MCF 10A (cell line): ENCODE results near the gene MRPL43. TPM values are rescaled to one million over a fixed set of nuclear protein-coding genes. Genes with fewer than 3 reads are reported as not detected.

Source experiments
- BruUV-seq: library from RNA; stranded (reverse); fragments of 400-500 nt; replicated peaks from 2 replicates; lab custom pipeline; 2021; lab: Mats Ljungman, UMichigan
- CTCF ChIA-PET: fragments of 300-600 bp; sonication (Branson Sonifier 250); formaldehyde crosslinking; extraction: SDS; loops from one replicate; lab custom pipeline; 2021; ENCODE audit warnings: antibody characterized with exemption, inconsistent platforms; lab: Yijun Ruan, JAX
- POLR2A ChIA-PET: fragments of 300-600, 350-650 bp; sonication (Branson Sonifier 250); formaldehyde crosslinking; extraction: SDS; loops from one replicate; lab custom pipeline; 2020; ENCODE audit warnings: antibody characterized with exemption, inconsistent platforms; lab: Yijun Ruan, JAX
- DNase-seq: peaks from one replicate; pipeline ENCODE4 v3.0.0-alpha.2; 2018; ENCODE audit not compliant: unreplicated experiment
- H3K27ac Mint-ChIP-seq: one replicate; pipeline ENCODE4 v1.8.0; 2022; ENCODE audit warnings: mild to moderate bottlenecking, low read depth, mixed read lengths; ENCODE audit not compliant: unreplicated experiment
- H3K27me3 Mint-ChIP-seq: one replicate; pipeline ENCODE4 v1.8.0; 2022; ENCODE audit warnings: mixed read lengths; ENCODE audit not compliant: insufficient read depth, unreplicated experiment
- H3K36me3 Mint-ChIP-seq: one replicate; pipeline ENCODE4 v1.8.0; 2022; ENCODE audit warnings: mild to moderate bottlenecking, moderate library complexity, mixed read lengths; ENCODE audit not compliant: insufficient read depth, unreplicated experiment
- H3K4me1 Mint-ChIP-seq: one replicate; pipeline ENCODE4 v1.8.0; 2022; ENCODE audit warnings: mixed read lengths; ENCODE audit not compliant: insufficient read depth, unreplicated experiment
- H3K4me3 Mint-ChIP-seq: one replicate; pipeline ENCODE4 v1.8.0; 2022; ENCODE audit warnings: mild to moderate bottlenecking, moderate library complexity, mixed read lengths; ENCODE audit not compliant: unreplicated experiment
- H3K9me3 Mint-ChIP-seq: one replicate; pipeline ENCODE4 v1.8.0; 2022; ENCODE audit warnings: mixed read lengths; ENCODE audit not compliant: unreplicated experiment
- intact Hi-C: fragments of 100-400 bp; cut with micrococcal nuclease; formaldehyde crosslinking; loops from 2 replicates; pipeline ENCODE4 v1.14.1; 2022
- total RNA-seq: library from RNA; stranded (reverse); gene quantifications from 2 replicates; pipeline ENCODE4 v1.2.3, GENCODE V29; 2022
- TF ChIP-seq, protein P1 (sequence below): fragments of 200-600 bp; IDR thresholded peaks from one replicate; pipeline ENCODE4 v1.8.0; 2022; ENCODE audit warnings: antibody characterized with exemption, mild to moderate bottlenecking; ENCODE audit not compliant: unreplicated experiment

MRPL43 gene
- total RNA-seq, 1 experiment from 2014 or later = 64.8 TPM

GRCh38 chr10:101029520-101030295 is 42.4 kb upstream of the MRPL43 start:
- peaks cover 31% of the 10 kb centered on the region for H3K4me1 Mint-ChIP-seq
- no TSS peak for BruUV-seq
- intact Hi-C loops = loop anchor here (5.0 kb wide), 1 partner anchor 38 kb away; no protein-coding TSS in a partner anchor
- no peak for DNase-seq
- no peaks in the 10 kb centered on the region for H3K27me3 Mint-ChIP-seq
- H3K36me3 Mint-ChIP-seq = no peaks in the 10 kb centered on the region
- ChIA-PET POLR2A (interaction anchor here (0.8 to 4.4 kb wide), 8 partner anchors 10 to 42 kb away, joined by 3 to 82 read pairs (median 4); partner anchors contain the start of genes LZTS2, MRPL43 and TWNK), CTCF (interaction anchor here (0.6 to 4.0 kb wide), 7 partner anchors 9 to 21 kb away, joined by 3 to 40 read pairs (median 4); no protein-coding TSS in a partner anchor)
- H3K4me3 Mint-ChIP-seq = no peak overlapping the region
- H3K27ac Mint-ChIP-seq = no peak overlapping the region
- no peaks in the 10 kb centered on the region for H3K9me3 Mint-ChIP-seq
- TF ChIP-seq, protein P1, sequence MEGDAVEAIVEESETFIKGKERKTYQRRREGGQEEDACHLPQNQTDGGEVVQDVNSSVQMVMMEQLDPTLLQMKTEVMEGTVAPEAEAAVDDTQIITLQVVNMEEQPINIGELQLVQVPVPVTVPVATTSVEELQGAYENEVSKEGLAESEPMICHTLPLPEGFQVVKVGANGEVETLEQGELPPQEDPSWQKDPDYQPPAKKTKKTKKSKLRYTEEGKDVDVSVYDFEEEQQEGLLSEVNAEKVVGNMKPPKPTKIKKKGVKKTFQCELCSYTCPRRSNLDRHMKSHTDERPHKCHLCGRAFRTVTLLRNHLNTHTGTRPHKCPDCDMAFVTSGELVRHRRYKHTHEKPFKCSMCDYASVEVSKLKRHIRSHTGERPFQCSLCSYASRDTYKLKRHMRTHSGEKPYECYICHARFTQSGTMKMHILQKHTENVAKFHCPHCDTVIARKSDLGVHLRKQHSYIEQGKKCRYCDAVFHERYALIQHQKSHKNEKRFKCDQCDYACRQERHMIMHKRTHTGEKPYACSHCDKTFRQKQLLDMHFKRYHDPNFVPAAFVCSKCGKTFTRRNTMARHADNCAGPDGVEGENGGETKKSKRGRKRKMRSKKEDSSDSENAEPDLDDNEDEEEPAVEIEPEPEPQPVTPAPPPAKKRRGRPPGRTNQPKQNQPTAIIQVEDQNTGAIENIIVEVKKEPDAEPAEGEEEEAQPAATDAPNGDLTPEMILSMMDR = no peak

- DNase-seq = no peak
- H3K4me3 Mint-ChIP-seq = no peak overlapping the region
- peaks cover 29% of the 10 kb centered on the region for H3K4me1 Mint-ChIP-seq
- H3K27ac Mint-ChIP-seq = no peak overlapping the region
- BruUV-seq = no TSS peak
- intact Hi-C loops = no loop called here
- H3K36me3 Mint-ChIP-seq = no peaks in the 10 kb centered on the region
- TF ChIP-seq, protein P1 = no peak
- ChIA-PET CTCF (interaction anchor here (0.7 to 4.0 kb wide), 5 partner anchors 10 to 28 kb away, joined by 3 to 40 read pairs (median 3); no protein-coding TSS in a partner anchor), POLR2A (interaction anchor here (0.8 to 4.4 kb wide), 6 partner anchors 9 to 41 kb away, joined by 3 to 74 read pairs (median 3); partner anchors contain the start of genes LZTS2, MRPL43 and TWNK)
- H3K9me3 Mint-ChIP-seq = no peaks in the 10 kb centered on the region
- no peaks in the 10 kb centered on the region for H3K27me3 Mint-ChIP-seq
Observed at GRCh38 chr10:101028446-101029337, 41.4 kb upstream of the MRPL43 start.

GRCh38 chr10:101027106-101027720 is 39.9 kb upstream of the MRPL43 start:
- Mint-ChIP-seq H3K36me3 (no peaks in the 10 kb centered on the region), H3K9me3 (no peaks in the 10 kb centered on the region), H3K4me3 (no peak overlapping the region), H3K4me1 (peaks cover 15% of the 10 kb centered on the region), H3K27ac (no peak overlapping the region), H3K27me3 (no peaks in the 10 kb centered on the region)
- intact Hi-C loops = no loop called here
- no TSS peak for BruUV-seq
- ChIA-PET CTCF (interaction anchor here (0.7 to 4.0 kb wide), 4 partner anchors 7 to 29 kb away, joined by 3 to 40 read pairs (median 4); no protein-coding TSS in a partner anchor), POLR2A (no interaction called here)
- DNase-seq = no peak
- TF ChIP-seq, protein P1 = no peak
